HG02642 (cell line): ENCODE data around the gene CTCF.

ENCODE experiments used
- ATAC-seq: cut with Tn5 transposase; IDR thresholded peaks from one replicate; pipeline ENCODE4 v1.9.1; 2021; ENCODE audit warnings: mild to moderate bottlenecking; ENCODE audit not compliant: unreplicated experiment, poor library complexity

The CTCF gene

GRCh38 chr16:67579686-67580085 is 17.4 kb downstream of the CTCF start:
- ATAC-seq: no peak

GRCh38 chr16:67580202-67580601 is 17.9 kb downstream of the CTCF start:
- no peak for ATAC-seq

- no peak for ATAC-seq
These were observed 31.0 kb downstream of the CTCF start for GRCh38 chr16:67593288-67593687.

GRCh38 chr16:67593701-67594100 is 31.4 kb downstream of the CTCF start:
- no peak for ATAC-seq

- ATAC-seq: no peak
These were observed 32.1 kb downstream of the CTCF start for GRCh38 chr16:67594256-67594915.

- ATAC-seq: no peak
These were observed 32.6 kb downstream of the CTCF start for GRCh38 chr16:67594956-67595355.

GRCh38 chr16:67598527-67598926 is 36.2 kb downstream of the CTCF start:
- no peak for ATAC-seq

GRCh38 chr16:67605641-67606040 is 43.3 kb downstream of the CTCF start:
- no peak for ATAC-seq

- no peak for ATAC-seq
These were observed 44.3 kb downstream of the CTCF start for GRCh38 chr16:67606632-67607031.

- no peak for ATAC-seq
These were observed 46.0 kb downstream of the CTCF start for GRCh38 chr16:67608364-67608763.

- no peak for ATAC-seq
These were observed 51.5 kb downstream of the CTCF start for GRCh38 chr16:67613808-67614207.

GRCh38 chr16:67628216-67628615 is 65.9 kb downstream of the CTCF start:
- ATAC-seq: no peak

- no peak for ATAC-seq
These were observed 70.3 kb downstream of the CTCF start for GRCh38 chr16:67632415-67633172.

- ATAC-seq: no peak
These were observed 74.4 kb downstream of the CTCF start for GRCh38 chr16:67636713-67637112.

- ATAC-seq: no peak
These were observed 75.3 kb downstream of the CTCF start for GRCh38 chr16:67637625-67638024.

- no peak for ATAC-seq
These were observed 79.7 kb downstream of the CTCF start for GRCh38 chr16:67641779-67642708.

GRCh38 chr16:67644038-67644437 is 81.7 kb downstream of the CTCF start:
- ATAC-seq: no peak

- ATAC-seq: no peak
These were observed 83.2 kb downstream of the CTCF start for GRCh38 chr16:67645397-67646121.

- no peak for ATAC-seq
These were observed 84.9 kb downstream of the CTCF start for GRCh38 chr16:67647111-67647651.

- ATAC-seq: no peak
These were observed 85.4 kb downstream of the CTCF start for GRCh38 chr16:67647681-67648080.
